IMR-90 (cell line): ENCODE data around the gene ZFAND2B.

Experiments
- CEBPB ChIP-seq: IDR thresholded peaks from 2 replicates; pipeline ENCODE4 v1.6.1; 2012; ENCODE audit warnings: low read depth, low read length, improper control_type of control experiment
- MAFK ChIP-seq: IDR thresholded peaks from 2 replicates; pipeline ENCODE4 v1.6.1; 2012; ENCODE audit warnings: low read depth, low read length, improper control_type of control experiment
- MAZ ChIP-seq: IDR thresholded peaks from 2 replicates; pipeline ENCODE4 v1.6.1; 2012; ENCODE audit warnings: low read depth, mild to moderate bottlenecking, low read length, improper control_type of control experiment, moderate library complexity, borderline replicate concordance
- POLR2A ChIP-seq: IDR thresholded peaks from 2 replicates; pipeline ENCODE4 v1.6.1; 2012; ENCODE audit warnings: mild to moderate bottlenecking, low read depth, low read length
- RAD21 ChIP-seq: IDR thresholded peaks from 2 replicates; pipeline ENCODE4 v1.6.1; 2012; ENCODE audit warnings: low read length, improper control_type of control experiment
- RCOR1 ChIP-seq: IDR thresholded peaks from 2 replicates; pipeline ENCODE4 v1.6.1; 2012; ENCODE audit warnings: mild to moderate bottlenecking, low read length, improper control_type of control experiment; ENCODE audit not compliant: insufficient replicate concordance
- RFX5 ChIP-seq: IDR thresholded peaks from 2 replicates; pipeline ENCODE4 v1.8.0; 2012; ENCODE audit warnings: low read depth, mild to moderate bottlenecking, low read length, moderate library complexity
- TF ChIP-seq, protein P1 (sequence below): conservative IDR thresholded peaks from 2 replicates; pipeline ENCODE4 v1.5.1; 2012; ENCODE audit warnings: mild to moderate bottlenecking, low read depth, low read length, improper control_type of control experiment
- TF ChIP-seq, protein P2 (sequence below): fragments of 150-350 bp; IDR thresholded peaks from 2 replicates; pipeline ENCODE4 v1.6.1; 2017; ENCODE audit warnings: mild to moderate bottlenecking, antibody characterized with exemption, low read length, low read depth

DNA sequence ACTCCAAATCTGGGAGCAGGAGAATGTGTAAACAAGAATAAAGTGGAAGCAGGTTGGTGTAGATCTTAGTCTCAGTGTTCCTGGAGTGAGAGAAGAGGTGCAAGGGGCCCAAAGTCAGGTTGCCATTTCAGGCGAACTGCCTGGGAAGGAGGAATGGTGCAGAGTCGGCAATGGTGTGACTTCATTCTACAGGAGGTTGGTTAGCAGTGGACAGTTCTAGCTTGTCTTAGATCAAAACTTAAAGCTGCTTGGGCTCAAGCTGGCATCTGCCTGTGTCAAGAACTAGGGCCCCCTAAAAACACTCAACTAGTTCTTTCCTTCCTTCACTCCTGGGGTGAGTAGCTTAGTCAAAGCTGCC lies 42.2 kb downstream of the ZFAND2B start:
- TF ChIP-seq, protein P1, sequence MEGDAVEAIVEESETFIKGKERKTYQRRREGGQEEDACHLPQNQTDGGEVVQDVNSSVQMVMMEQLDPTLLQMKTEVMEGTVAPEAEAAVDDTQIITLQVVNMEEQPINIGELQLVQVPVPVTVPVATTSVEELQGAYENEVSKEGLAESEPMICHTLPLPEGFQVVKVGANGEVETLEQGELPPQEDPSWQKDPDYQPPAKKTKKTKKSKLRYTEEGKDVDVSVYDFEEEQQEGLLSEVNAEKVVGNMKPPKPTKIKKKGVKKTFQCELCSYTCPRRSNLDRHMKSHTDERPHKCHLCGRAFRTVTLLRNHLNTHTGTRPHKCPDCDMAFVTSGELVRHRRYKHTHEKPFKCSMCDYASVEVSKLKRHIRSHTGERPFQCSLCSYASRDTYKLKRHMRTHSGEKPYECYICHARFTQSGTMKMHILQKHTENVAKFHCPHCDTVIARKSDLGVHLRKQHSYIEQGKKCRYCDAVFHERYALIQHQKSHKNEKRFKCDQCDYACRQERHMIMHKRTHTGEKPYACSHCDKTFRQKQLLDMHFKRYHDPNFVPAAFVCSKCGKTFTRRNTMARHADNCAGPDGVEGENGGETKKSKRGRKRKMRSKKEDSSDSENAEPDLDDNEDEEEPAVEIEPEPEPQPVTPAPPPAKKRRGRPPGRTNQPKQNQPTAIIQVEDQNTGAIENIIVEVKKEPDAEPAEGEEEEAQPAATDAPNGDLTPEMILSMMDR, result no peak
- TF ChIP-seq RCOR1 (no peak), RFX5 (no peak), POLR2A (0 out of 2 replicates have a peak, but pooled peaks have one; percentile 10), CEBPB (no peak), MAFK (no peak), RAD21 (no peak), MAZ (no peak)
- TF ChIP-seq, protein P2, sequence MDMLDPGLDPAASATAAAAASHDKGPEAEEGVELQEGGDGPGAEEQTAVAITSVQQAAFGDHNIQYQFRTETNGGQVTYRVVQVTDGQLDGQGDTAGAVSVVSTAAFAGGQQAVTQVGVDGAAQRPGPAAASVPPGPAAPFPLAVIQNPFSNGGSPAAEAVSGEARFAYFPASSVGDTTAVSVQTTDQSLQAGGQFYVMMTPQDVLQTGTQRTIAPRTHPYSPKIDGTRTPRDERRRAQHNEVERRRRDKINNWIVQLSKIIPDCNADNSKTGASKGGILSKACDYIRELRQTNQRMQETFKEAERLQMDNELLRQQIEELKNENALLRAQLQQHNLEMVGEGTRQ, result no peak
